ENCODE data around the gene EDC3.
"Not testable (repeated sequence)": the region's sequence is repeated elsewhere in the genome, so short reads cannot be mapped to it uniquely, and the experiment has no call there.

EDC3 gene

GRCh38 chr15:74709011-74709410 lies 13.2 kb upstream of the EDC3 start:
- DNase-seq: no peak

GRCh38 chr15:74696808-74697207 lies 984 bp upstream of the EDC3 start:
- DNase-seq: no peak

- no peak for DNase-seq
These were observed 540 bp upstream of the EDC3 start for GRCh38 chr15:74696398-74696729.

DNA sequence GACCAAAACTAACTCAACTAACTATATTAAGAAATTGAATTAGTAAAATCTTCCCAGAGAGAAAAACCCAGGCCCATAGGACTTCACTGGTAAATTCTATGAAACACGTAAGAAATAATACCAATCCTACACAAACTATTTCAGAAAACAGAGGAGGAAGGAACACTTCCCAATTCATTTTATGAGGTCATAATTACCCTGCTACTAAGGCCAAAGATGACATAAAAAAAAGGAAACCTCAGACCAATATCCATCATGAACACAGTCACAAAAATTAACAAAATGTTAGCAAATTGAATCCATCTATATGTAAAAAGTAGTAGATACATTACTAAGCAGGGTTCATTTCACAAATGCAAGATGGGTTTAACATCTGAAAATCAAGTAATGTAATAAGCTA lies 3.5 kb downstream of the EDC3 start:
- no peak for DNase-seq

DNA sequence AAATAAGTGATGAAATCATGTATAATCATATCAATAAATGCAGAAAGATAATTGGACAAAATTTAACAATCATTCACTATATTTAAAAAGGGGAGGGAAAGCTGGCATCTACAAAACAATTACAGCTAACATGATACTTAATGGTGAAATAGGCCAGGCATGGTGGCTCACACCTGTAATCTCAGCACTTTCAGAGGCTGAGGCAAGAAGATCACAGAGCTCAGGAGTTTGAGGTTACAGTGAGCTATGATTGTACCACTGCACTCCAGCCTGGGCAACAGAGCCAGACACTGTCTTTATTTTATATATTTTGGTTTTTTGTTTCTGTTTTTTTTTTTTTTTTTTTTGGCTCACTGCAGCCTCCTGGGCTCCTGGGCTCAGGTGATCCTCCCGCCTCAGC lies 12.1 kb downstream of the EDC3 start:
- no peak for DNase-seq

- DNase-seq: no peak
These were observed 12.9 kb downstream of the EDC3 start for GRCh38 chr15:74682954-74683353.

- no peak for DNase-seq
These were observed 15.4 kb downstream of the EDC3 start for GRCh38 chr15:74680456-74680855.

DNA sequence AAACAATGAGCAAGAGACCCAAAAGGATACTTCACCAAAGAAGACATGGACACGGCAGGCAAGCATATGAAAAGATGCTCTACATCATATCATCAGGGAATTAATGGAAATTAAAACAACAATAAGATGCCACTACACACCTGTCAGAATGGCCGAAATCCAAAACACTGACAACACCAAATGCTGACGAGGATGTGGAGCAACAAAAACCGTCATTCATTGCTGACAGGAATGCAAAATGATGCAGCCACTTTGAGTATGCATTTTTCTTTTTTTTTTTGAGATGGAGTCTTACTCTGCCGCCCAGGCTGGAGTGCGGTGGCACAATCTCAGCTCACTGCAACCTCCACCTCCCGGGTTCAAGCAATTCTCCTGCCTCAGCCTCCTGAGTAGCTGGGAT lies 19.0 kb downstream of the EDC3 start:
- no peak for DNase-seq

DNA sequence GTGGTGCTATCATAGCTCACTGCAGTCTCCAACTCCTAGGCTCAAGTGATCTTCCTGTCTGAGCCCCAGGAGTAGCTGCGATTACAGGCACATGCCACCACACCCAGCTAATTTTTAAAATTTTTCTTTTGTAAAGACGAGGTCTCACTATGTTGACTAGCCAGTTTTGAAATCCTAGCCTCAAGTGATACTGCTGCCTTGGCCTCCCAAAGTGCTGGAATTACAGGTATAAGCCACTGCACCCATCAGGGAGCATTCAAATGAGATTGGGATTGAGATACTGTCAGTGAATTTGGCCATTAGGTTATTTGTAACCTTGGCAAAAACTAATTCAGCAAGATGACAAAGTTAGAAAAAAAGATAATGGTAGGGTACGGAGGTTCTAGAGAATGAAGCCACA lies 21.7 kb downstream of the EDC3 start:
- no peak for DNase-seq

DNA sequence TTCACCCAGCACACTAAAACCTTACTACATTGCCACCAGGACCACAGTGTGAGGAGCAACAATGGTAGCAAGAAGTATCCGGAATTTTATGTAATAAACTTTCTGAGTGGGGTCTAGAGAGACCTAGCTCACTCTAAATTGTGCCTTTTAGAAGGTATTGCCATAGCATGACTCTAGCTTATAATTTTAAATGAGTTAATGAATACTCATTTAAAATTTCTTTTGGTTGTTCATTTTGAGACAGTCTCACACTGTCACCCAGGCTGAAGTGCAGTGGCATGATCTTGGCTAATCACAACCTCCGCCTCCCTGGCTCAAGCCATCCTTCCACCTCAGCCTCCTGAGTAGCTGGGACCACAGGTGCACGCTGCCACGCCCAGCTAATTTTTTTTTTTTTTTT lies 26.2 kb downstream of the EDC3 start:
- no peak for DNase-seq

DNA sequence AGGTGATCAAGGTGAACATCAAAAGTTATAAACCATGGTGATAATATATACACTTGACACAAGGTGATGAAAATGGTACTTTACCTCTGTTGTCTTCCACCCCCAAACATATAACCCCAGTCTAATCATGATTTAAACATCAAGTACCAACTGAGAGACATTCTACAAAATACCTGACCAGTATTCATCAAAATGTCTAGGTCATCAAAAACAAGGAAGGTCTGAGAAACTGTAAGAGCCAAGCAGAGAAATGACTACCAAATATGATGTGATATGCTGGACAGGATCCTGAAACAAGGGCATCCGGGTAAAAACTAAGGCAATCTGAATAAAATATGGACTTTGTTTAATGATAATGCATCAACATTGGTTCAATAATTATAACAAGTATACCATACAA lies 27.8 kb downstream of the EDC3 start:
- DNase-seq: no peak

DNA sequence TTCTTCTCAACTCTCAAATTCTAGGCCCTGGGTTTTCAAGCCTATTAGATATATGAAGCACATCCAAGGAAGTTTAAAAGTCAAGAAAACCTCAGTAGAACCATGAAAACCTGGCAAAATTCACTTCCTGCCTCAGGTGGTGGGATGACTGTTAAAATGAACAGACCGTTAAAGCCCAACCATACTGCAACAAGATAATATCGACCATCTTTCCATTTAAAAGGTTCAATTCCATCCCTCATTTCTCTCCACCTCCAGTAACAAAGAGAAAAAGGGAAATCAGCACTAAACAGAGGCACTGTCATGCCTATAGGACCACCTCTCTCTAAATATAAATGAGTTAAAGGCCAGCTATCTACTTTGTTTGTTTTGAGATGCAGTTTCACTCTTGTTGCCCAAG lies 31.2 kb downstream of the EDC3 start:
- DNase-seq: no peak

GRCh38 chr15:74664028-74664616 lies 31.7 kb downstream of the EDC3 start:
- DNase-seq: no peak

DNA sequence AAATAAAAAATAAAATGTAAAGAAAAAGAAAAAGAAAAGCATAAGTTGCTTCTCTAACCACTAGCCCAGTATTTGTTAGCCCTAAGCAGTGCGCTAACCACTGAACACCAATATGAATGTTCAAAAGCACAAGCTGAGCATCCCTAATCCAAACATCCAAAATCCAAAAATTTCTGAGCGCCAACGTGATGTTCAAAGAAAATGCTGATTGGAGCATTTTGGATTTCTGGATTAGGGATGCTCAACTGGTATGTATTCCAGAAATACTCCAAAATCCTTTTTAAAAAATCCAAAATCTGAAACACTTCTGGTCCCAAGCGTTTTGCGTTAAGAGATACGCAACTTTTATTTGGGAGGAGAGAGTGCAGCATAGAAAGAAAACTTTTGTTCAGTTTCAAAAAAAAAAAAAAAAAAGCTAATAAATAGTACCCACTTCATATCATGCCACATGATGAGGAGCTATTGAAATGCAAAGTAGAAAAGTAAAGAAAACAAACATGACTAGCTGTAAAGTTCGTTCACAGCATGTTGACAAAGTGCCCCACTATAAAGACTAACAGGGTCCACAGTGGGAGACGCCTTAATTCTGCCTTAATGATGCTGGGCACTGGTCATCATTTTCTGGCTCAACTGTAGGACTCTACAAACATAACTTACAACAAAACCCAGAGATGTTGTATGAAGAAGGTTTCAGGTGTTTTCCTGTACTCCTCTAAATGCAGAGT lies 32.4 kb downstream of the EDC3 start:
- DNase-seq: no peak

- DNase-seq: no peak
These were observed 33.6 kb downstream of the EDC3 start for GRCh38 chr15:74662064-74662860.

- DNase-seq: not testable (repeated sequence)
These were observed 34.5 kb downstream of the EDC3 start for GRCh38 chr15:74661280-74661679.

DNA sequence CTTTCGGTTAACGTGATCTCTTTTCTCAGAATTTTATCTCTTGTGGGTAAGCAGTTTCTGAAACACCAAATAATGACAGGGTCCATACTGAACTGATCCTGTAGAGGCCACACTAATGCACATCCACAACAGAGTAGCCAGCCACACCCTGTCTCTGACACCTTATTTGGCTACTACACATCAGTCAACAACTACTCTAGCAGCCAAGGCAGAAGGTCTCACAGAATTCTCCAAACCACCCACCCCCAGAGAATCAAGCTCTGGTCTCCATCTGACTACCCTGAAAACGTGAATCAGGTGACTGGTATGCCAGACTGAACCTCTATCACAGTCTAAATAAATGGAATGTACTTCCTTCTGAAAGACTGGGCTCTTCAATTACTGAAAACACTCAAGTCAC lies 38.0 kb downstream of the EDC3 start:
- no peak for DNase-seq

- DNase-seq: no peak
These were observed 38.8 kb downstream of the EDC3 start for GRCh38 chr15:74656935-74657535.

DNA sequence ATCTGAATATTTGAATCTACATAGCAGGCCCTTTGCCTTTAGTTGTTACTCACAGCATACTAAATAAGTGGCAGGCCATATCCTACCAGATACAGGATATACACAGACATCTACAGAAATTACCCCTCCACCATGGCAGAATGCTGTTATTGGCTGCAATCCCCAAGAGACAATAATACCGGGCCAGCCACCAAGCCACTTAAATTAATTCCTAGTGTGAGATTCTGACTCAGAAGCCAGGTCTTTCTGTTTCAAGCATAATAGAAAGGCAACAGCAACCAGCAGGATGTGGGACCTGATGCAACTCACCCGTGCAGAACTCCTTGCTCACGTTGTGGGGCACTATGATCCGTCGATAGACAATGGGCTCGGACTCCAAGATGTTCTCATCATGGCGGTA lies 40.4 kb downstream of the EDC3 start:
- no peak for DNase-seq

DNA sequence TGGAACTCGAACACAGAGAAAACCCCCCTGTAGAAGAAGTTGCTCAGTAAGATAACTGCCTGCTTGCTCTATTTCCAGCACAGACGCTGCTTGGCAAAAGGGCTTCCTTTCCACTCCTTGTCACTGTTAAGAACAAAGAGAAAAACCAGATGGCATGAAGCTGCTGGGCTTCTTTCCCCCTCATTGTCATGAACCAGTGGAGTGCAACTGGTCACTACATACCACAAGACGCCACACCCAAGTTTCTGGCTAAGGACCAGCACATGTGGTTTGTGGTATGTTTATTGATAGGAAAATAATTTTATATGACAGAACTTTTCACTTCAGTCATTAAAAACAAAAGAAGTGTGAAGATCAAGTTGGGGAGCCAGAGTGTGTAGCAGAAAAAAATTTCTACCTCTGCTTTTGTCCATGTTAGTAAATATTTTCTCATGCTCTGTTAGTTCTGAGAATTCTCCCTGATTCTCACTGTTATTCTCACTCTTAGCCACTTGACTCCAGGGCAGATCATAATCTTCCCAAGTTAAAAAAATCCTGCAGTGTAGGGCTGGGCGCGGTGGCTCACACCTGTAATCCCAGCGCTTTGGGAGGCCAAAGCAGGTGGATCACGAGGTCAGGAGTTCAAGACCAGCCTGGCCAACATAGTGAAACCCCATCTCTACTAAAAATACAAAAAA lies 42.3 kb downstream of the EDC3 start:
- peak; percentile 28 for DNase-seq

GRCh38 chr15:74651242-74651741 lies 44.5 kb downstream of the EDC3 start:
- DNase-seq: no peak

- DNase-seq: no peak
These were observed 47.6 kb downstream of the EDC3 start for GRCh38 chr15:74648051-74648842.
